Measurements from ENCODE around the gene INVS. TPM values are rescaled to one million over a fixed set of nuclear protein-coding genes. Genes with fewer than 3 reads are reported as not detected.
"Not testable (repeated sequence)": the region's sequence is repeated elsewhere in the genome, so short reads cannot be mapped to it uniquely, and the experiment has no call there.

Gene INVS
- total RNA-seq, 2 experiments from 2014 or later: 13.1 to 13.2 TPM

DNA sequence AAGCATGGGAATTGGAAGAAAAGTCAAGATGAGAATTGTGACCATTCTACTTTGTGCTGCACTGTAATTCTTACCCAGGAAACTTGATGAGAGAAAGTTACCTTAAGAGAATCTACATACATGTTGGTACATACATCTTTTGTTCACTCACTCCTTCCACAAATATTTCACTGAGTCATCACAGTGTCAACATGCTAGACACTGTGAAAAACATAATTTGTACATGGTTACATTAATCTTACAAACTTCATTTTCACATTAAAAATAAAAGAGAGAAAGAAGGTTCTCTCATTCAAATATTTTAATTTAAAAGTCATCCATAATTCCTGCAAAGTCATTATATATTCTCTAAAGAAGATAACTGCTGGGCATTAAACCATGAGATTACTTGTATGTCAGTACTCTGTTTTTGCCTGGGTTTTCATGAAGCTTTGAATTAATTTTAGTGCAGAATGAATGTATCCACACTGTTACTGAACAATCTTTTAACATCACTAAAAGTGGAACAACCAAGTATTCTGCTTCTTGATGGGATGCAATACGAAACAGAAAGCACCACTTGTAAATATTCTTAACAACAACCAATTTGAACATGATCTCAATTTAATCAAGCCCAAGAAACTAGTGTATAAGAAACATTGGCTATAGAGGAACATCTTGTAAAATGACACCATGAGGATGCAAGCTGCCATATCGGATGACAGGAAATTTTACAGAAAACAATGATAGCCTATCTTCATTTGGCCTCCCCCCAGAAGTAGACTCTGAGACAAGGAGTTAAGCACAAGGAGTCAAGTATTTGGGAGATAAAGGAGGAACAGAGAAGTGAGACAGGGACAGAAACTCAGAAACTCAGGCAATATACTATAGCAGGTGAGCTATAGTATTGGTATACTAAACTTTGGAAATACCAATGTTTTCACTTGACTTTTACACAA is 28.7 kb upstream of the INVS start:
- ChIA-PET POLR2A (no interaction called here), CTCF (interaction anchor here (0.6 to 0.7 kb wide), 2 partner anchors 54 to 897 kb away, joined by 3 read pairs; no protein-coding TSS in a partner anchor)
- no peaks in the 10 kb centered on the region for H3K27me3 Mint-ChIP-seq
- peaks cover 9% of the 10 kb centered on the region for H3K4me1 Mint-ChIP-seq
- no peak overlapping the region for H3K4me3 Mint-ChIP-seq
- no peak overlapping the region for H3K27ac Mint-ChIP-seq
- H3K9me3 Mint-ChIP-seq: no peaks in the 10 kb centered on the region
- no peak for DNase-seq
- H3K36me3 Mint-ChIP-seq (ENCODE audit: low read depth): peaks cover 7% of the 10 kb centered on the region

DNA sequence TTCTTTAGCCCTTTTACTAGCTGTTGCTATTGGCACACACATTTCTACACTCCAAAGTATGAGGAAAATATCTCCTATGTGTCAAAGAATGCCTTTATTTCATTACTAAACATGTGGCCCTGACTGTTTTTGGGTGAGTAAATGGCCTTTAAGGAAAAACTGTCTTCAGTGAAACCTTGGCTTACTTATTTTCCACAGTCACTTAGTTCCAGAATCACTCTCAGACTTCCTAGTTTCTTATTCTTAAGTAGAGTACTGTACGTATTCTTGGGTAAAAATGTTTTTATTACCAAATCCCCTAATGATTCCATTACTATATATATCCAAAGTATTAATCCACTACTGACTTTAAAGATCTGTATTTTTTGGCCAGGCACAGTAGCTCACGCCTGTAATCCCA is 27.8 kb upstream of the INVS start:
- no peak overlapping the region for H3K4me3 Mint-ChIP-seq
- no peak overlapping the region for H3K27ac Mint-ChIP-seq
- ChIA-PET POLR2A (no interaction called here), CTCF (no interaction called here)
- peaks cover 9% of the 10 kb centered on the region for H3K4me1 Mint-ChIP-seq
- H3K36me3 Mint-ChIP-seq (ENCODE audit: low read depth): peaks cover 9% of the 10 kb centered on the region
- no peak for DNase-seq
- no peaks in the 10 kb centered on the region for H3K27me3 Mint-ChIP-seq
- H3K9me3 Mint-ChIP-seq: no peaks in the 10 kb centered on the region

DNA sequence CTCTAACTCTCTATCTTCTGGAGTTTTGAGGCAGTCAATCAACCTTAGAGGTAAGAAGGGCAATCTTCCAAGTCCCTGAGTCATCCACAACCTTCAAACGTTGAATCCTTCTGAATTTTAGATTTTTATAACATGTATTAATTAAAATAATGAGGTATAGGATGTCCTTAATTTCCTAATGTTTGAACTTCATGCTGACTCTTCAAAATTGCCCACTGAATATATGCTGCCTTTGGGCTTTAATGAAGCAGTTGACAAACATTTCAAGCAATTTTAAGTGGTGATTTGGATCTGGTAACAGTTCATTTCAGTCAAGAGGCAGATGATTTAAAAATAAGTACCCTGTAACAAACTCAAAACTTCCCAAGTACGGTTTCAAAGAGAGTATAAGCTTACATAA is 26.2 kb upstream of the INVS start:
- no peaks in the 10 kb centered on the region for H3K9me3 Mint-ChIP-seq
- no peaks in the 10 kb centered on the region for H3K27me3 Mint-ChIP-seq
- no peak overlapping the region for H3K4me3 Mint-ChIP-seq
- no peak overlapping the region for H3K27ac Mint-ChIP-seq
- H3K4me1 Mint-ChIP-seq: no peaks in the 10 kb centered on the region
- peaks cover 12% of the 10 kb centered on the region for H3K36me3 Mint-ChIP-seq (ENCODE audit: low read depth)
- CTCF ChIA-PET: no interaction called here
- no peak for DNase-seq
- POLR2A ChIA-PET: no interaction called here

DNA sequence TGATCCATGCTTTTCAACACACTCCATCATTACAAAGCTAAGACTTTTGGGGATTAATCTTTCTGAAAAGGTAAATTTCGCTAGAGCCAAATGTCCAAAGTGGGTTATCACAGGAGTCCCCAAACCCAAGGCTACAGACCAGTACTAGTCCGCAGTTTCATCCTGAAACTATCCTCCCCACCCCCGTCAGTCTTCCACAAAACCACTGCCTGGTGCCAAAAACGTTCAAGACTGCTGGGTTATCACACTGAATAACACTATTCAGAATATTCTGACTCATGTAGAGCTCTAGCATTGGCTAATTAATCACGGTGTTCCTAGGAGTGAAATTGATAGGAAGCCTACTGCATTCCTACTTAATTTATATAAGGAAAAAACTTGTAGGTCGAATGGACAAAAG is 24.9 kb upstream of the INVS start:
- ChIA-PET POLR2A (no interaction called here), CTCF (no interaction called here)
- H3K9me3 Mint-ChIP-seq: no peaks in the 10 kb centered on the region
- no peaks in the 10 kb centered on the region for H3K4me1 Mint-ChIP-seq
- no peak overlapping the region for H3K4me3 Mint-ChIP-seq
- no peak overlapping the region for H3K27ac Mint-ChIP-seq
- no peaks in the 10 kb centered on the region for H3K27me3 Mint-ChIP-seq
- peaks cover 17% of the 10 kb centered on the region for H3K36me3 Mint-ChIP-seq (ENCODE audit: low read depth)
- no peak for DNase-seq

DNA sequence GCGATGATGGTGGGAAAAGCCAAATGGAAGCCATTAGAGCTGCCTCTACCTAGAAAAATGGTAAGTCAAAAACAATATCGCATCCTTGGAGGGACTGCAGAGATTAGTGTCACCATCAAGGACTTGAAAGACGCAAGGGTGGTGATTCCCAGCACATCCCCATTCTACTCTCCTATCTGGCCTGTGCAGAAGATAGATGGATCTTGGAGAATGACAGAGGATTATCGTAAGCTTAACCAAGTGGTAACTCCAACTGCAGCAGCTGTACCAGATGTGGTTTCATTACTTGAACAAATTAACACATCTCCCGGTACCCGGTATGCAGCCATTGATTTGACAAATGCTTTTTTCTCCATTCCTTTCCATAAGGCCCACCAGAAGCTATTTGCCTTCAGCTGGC is 24.1 kb upstream of the INVS start:
- peaks cover 19% of the 10 kb centered on the region for H3K36me3 Mint-ChIP-seq (ENCODE audit: low read depth)
- POLR2A ChIA-PET: no interaction called here
- no peaks in the 10 kb centered on the region for H3K27me3 Mint-ChIP-seq
- no peak for DNase-seq
- H3K4me1 Mint-ChIP-seq: no peaks in the 10 kb centered on the region
- CTCF ChIA-PET: interaction anchor here (0.9 kb wide), 1 partner anchor 275 kb away, joined by 3 read pairs; no protein-coding TSS in a partner anchor
- H3K4me3 Mint-ChIP-seq: no peak overlapping the region
- H3K27ac Mint-ChIP-seq: no peak overlapping the region
- H3K9me3 Mint-ChIP-seq: no peaks in the 10 kb centered on the region

DNA sequence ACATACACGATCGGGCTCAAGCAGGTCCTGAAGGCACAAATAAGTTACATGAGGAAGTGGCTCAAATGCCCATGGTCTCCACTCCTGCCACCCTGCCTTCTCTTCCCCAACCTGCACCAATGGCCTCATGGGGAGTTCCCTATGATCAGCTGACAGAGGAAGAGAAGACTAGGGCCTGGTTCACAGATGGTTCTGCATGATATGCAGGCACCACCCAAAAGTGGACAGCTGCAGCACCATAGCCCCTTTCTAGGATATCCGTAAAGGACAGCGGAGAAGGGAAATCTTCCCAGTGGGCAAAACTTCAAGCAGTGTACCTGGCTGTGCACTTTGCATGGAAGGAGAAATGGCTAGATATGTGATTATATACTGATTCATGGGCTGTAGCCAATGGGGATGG is 22.8 kb upstream of the INVS start:
- CTCF ChIA-PET: not testable (repeated sequence)

DNA sequence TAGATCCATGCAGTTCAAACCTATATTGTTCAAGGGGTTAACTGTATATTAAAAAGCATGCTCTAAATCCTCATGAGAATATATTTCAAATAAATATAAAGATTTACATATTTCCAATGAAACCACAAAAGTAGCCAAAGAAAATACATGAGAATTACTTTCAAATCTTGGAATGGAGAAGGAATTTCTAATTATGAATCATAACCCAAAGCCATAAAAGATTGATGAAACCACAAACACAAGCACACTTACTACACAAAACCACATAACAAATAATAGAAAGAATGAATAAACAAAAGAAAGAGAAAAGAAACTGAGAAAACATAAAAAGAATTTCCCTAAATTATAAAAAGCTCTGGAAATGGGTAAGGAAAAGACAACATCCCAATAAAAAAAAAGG is 16.3 kb upstream of the INVS start:
- Mint-ChIP-seq H3K9me3 (no peaks in the 10 kb centered on the region), H3K27me3 (no peaks in the 10 kb centered on the region), H3K36me3 (ENCODE audit: low read depth) (peaks cover 10% of the 10 kb centered on the region), H3K4me3 (no peak overlapping the region), H3K4me1 (peaks cover 51% of the 10 kb centered on the region), H3K27ac (no peak overlapping the region)
- ChIA-PET CTCF (interaction anchor here (1.1 kb wide), 1 partner anchor 11 kb away, joined by 3 read pairs; no protein-coding TSS in a partner anchor), POLR2A (no interaction called here)
- DNase-seq: no peak

More for the DNA sequence above, 22.8 kb upstream of the INVS start:
- DNase-seq, H3K4me1 Mint-ChIP-seq, H3K9me3 Mint-ChIP-seq, H3K4me3 Mint-ChIP-seq, H3K27ac Mint-ChIP-seq, H3K27me3 Mint-ChIP-seq, POLR2A ChIA-PET: not testable (repeated sequence)
- peaks cover 19% of the 10 kb centered on the region for H3K36me3 Mint-ChIP-seq (ENCODE audit: low read depth)

DNA sequence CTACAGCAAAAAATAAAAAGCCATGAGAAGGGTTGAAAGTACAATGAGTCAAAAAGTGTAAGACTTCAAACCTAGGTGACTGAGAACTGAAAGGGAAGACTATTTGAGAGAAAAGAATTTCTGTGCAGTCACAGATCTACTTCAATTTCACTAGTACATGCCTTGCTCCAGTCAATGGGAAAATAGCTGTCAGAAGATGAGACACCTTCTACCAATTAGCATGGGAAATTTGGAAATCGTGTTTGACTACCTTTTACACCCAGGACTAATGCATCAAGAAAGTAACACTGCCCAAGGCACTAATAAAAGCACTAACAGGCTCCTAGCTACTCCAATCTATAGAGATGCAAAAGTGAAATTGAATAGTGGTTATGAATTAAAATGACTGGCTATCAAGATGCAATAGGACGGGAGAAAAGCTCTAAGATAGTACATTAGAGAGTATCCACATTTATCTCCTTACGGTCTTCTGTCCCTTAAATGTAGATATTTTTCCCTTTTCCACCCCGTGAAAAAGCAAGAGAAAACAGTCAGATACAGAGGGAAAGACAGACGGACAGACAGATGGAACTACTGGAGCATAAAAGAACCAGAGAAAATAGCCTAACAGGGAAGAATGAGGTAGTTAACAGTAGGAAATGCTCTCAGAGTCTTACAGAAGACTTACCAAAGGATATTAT is 15.5 kb upstream of the INVS start:
- no peak overlapping the region for H3K4me3 Mint-ChIP-seq
- H3K4me1 Mint-ChIP-seq: peaks cover 59% of the 10 kb centered on the region
- CTCF ChIA-PET: interaction anchor here (1.1 to 1.2 kb wide), 2 partner anchors 9 to 10 kb away, joined by 3 read pairs; no protein-coding TSS in a partner anchor

DNA sequence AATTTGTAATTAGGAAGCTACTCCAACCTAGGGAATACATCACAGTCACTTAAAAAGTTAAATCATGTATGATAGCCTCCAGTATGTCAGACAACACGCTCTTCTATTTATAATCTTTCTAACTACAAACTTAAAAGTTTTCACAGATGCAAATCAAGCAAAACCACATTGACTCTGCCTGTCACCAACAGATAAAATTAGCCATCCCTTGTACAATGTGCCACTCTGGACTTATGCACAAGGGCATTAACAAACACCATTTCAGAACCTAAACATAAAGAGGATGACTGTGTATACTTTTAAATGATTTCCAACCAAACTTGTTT is 15.0 kb upstream of the INVS start:
- peaks cover 63% of the 10 kb centered on the region for H3K4me1 Mint-ChIP-seq
- H3K36me3 Mint-ChIP-seq (ENCODE audit: low read depth): peaks cover 9% of the 10 kb centered on the region
- H3K4me3 Mint-ChIP-seq: no peak overlapping the region
- no peaks in the 10 kb centered on the region for H3K9me3 Mint-ChIP-seq
- CTCF ChIA-PET: interaction anchor here (1.2 kb wide), 1 partner anchor 9 kb away, joined by 3 read pairs; no protein-coding TSS in a partner anchor
- POLR2A ChIA-PET: interaction anchor here (0.7 to 1.3 kb wide), 3 partner anchors 15 to 863 kb away, joined by 3 to 5 read pairs (median 4); partner anchors contain the start of genes ALG2, ERP44, INVS and STX17
- no peak overlapping the region for H3K27ac Mint-ChIP-seq
- H3K27me3 Mint-ChIP-seq: no peaks in the 10 kb centered on the region
- no peak for DNase-seq

More for the DNA sequence above, 15.5 kb upstream of the INVS start:
- Mint-ChIP-seq H3K9me3 (no peaks in the 10 kb centered on the region), H3K27me3 (no peaks in the 10 kb centered on the region), H3K27ac (no peak overlapping the region), H3K36me3 (ENCODE audit: low read depth) (peaks cover 14% of the 10 kb centered on the region)
- DNase-seq: no peak
- POLR2A ChIA-PET: interaction anchor here (1.3 kb wide), 1 partner anchor 16 kb away, joined by 4 read pairs; the partner anchor contains the start of genes ERP44 and INVS

DNA sequence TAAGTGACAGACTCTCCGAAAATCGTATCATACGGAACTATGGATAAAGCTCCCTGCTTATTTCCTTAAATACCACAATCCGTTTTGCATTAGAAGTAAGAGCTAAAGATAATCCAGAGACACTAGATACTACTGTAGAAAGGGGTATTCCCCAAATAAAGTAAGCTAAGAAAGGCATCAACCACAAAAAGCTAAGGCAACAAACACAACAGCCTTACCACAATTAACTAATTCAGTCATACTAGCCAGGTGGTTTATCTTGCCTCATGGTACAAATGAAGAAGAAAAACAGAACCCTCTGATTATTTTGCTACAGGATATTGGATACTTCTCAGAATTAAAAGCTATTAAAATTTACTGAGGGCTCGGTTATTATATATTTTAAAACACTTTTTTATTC is 14.3 kb upstream of the INVS start:
- Mint-ChIP-seq H3K36me3 (ENCODE audit: low read depth) (peaks cover 6% of the 10 kb centered on the region), H3K4me3 (no peak overlapping the region), H3K9me3 (no peaks in the 10 kb centered on the region), H3K27me3 (no peaks in the 10 kb centered on the region), H3K4me1 (peaks cover 64% of the 10 kb centered on the region), H3K27ac (no peak overlapping the region)
- CTCF ChIA-PET: interaction anchor here (1.2 kb wide), 1 partner anchor 8 kb away, joined by 3 read pairs; no protein-coding TSS in a partner anchor
- no peak for DNase-seq
- POLR2A ChIA-PET: interaction anchor here (0.7 to 3.1 kb wide), 3 partner anchors 14 to 863 kb away, joined by 3 to 15 read pairs (median 5); partner anchors contain the start of genes ALG2, ERP44, INVS and STX17

DNA sequence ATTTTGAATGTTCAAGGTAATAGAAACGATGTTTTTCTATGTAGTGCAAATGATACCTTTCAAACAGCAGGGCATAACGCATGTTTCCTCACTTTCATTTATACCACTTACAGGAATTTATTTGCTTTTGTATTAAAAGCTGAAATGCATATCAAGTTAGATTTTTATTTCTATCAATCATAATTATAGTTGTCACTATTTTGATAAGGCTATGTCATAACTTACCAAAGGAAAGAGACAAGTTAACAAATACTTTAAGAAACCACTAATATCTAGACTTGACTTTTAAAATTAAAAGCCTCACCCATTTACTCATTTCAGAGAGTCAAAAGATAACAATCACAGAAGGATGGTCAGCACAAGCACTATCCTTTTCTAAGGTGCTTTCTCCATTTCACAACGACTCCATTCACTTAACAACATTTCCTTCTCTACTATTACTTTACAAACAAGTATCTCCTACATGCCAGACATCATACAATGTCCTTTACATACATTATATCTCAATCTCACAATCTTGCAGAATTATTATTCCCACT is 12.9 kb upstream of the INVS start:
- ChIA-PET POLR2A (interaction anchor here (1.2 to 3.1 kb wide), 2 partner anchors 13 to 267 kb away, joined by 3 to 15 read pairs; partner anchors contain the start of genes ERP44 and INVS), CTCF (interaction anchor here (0.5 kb wide), 1 partner anchor 227 kb away, joined by 4 read pairs; no protein-coding TSS in a partner anchor)
- no peak overlapping the region for H3K4me3 Mint-ChIP-seq
- DNase-seq: no peak
- peaks cover 6% of the 10 kb centered on the region for H3K36me3 Mint-ChIP-seq (ENCODE audit: low read depth)
- no peaks in the 10 kb centered on the region for H3K27me3 Mint-ChIP-seq
- no peak overlapping the region for H3K27ac Mint-ChIP-seq
- peaks cover 65% of the 10 kb centered on the region for H3K4me1 Mint-ChIP-seq
- no peaks in the 10 kb centered on the region for H3K9me3 Mint-ChIP-seq

DNA sequence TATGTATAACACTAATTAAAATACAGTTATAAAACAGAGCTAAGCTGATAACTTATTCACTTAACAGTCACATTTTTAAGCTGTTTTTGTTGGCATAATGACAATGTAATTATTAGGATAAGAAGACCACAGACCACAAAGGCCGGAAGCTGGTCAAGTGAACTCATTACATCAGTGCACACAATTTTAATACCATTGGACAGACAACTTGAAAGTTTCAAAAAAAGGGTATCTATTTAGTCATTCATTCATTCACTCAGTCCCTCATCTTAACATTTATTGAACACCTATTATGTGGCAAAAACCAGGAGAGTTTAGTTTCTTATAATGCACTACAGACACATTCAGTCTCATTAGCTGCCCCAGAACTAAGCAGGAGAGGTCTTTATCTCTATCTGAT is 11.8 kb upstream of the INVS start:
- Mint-ChIP-seq H3K27me3 (no peaks in the 10 kb centered on the region), H3K4me1 (peaks cover 72% of the 10 kb centered on the region), H3K36me3 (ENCODE audit: low read depth) (peaks cover 10% of the 10 kb centered on the region), H3K4me3 (peak overlapping the region; percentile 58), H3K27ac (peak overlapping the region; percentile 62), H3K9me3 (no peaks in the 10 kb centered on the region)
- DNase-seq: peak; percentile 32
- CTCF ChIA-PET: interaction anchor here (0.6 kb wide), 1 partner anchor 129 kb away, joined by 3 read pairs; no protein-coding TSS in a partner anchor
- POLR2A ChIA-PET: interaction anchor here (0.6 to 3.1 kb wide), 3 partner anchors 12 to 268 kb away, joined by 3 to 15 read pairs (median 3); partner anchors contain the start of genes ERP44 and INVS

DNA sequence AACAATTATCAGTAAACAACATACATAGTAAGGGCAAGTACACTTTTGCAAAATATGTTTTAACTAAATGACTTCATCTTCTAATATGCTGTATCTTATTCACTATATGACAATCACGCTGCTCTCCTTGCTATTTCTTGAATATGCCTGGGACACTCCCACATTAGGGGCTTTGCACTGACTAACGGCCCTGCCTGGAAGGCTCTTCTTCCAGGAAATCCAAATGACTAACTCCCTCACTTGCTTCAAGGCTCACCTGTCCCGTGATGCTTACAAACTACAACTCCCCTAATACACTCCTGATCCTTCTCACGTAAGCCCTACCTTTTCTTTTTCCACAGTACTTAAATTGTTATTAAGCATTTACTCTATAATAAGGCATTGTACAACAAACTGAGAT is 10.8 kb upstream of the INVS start:
- ChIA-PET CTCF (no interaction called here), POLR2A (no interaction called here)
- peak overlapping the region; percentile 58 for H3K4me3 Mint-ChIP-seq
- H3K27ac Mint-ChIP-seq: peak overlapping the region; percentile 62
- H3K9me3 Mint-ChIP-seq: no peaks in the 10 kb centered on the region
- H3K27me3 Mint-ChIP-seq: no peaks in the 10 kb centered on the region
- peaks cover 12% of the 10 kb centered on the region for H3K36me3 Mint-ChIP-seq (ENCODE audit: low read depth)
- DNase-seq: no peak
- H3K4me1 Mint-ChIP-seq: peaks cover 70% of the 10 kb centered on the region
